HL-60 (cell line): ENCODE results near the gene RNF220.

Source experiments
- DNase-seq, 2 experiments: peaks; one replicate each; pipeline ENCODE4 v3.0.0-alpha.2; 2010 to 2020; ENCODE audit warnings: low read depth in 1 of 2, low spot score in 1 of 2
- H3K27ac ChIP-seq: fragments of 250-450 bp; sonication (Bioruptor Pico); replicated peaks from 2 replicates; pipeline ENCODE4 v1.5.1; 2020; ENCODE audit warnings: mild to moderate bottlenecking, moderate library complexity
- H3K27me3 ChIP-seq: fragments of 250-450 bp; sonication (Bioruptor Pico); 2 replicates; pipeline ENCODE4 v1.5.1; 2021; ENCODE audit warnings: mild to moderate bottlenecking, moderate library complexity; ENCODE audit not compliant: insufficient read depth, poor library complexity, severe bottlenecking
- H3K4me3 ChIP-seq: replicated peaks from 2 replicates; pipeline ENCODE4 v1.5.1; 2011; ENCODE audit warnings: mild to moderate bottlenecking, control low read depth, low read length; ENCODE audit not compliant: insufficient read depth
- GABPA ChIP-seq: IDR thresholded peaks from 2 replicates; pipeline ENCODE4 v1.6.1; 2012; ENCODE audit warnings: low read depth
- POLR2AphosphoS5 ChIP-seq: IDR thresholded peaks from 2 replicates; pipeline ENCODE4 v1.6.1; 2012; ENCODE audit warnings: low read depth
- SPI1 ChIP-seq: IDR thresholded peaks from 2 replicates; pipeline ENCODE4 v1.6.1; 2012; ENCODE audit warnings: low read depth, mild to moderate bottlenecking, borderline replicate concordance
- TF ChIP-seq, protein P1 (sequence below): IDR thresholded peaks from 2 replicates; pipeline ENCODE4 v1.6.1; 2012; ENCODE audit warnings: low read depth; ENCODE audit not compliant: insufficient replicate concordance
- TF ChIP-seq, protein P2 (sequence below): IDR thresholded peaks from one replicate; pipeline ENCODE4 v1.5.1; 2011; ENCODE audit warnings: low read length, control low read depth, inconsistent platforms; ENCODE audit not compliant: insufficient read depth

The RNF220 gene

DNA sequence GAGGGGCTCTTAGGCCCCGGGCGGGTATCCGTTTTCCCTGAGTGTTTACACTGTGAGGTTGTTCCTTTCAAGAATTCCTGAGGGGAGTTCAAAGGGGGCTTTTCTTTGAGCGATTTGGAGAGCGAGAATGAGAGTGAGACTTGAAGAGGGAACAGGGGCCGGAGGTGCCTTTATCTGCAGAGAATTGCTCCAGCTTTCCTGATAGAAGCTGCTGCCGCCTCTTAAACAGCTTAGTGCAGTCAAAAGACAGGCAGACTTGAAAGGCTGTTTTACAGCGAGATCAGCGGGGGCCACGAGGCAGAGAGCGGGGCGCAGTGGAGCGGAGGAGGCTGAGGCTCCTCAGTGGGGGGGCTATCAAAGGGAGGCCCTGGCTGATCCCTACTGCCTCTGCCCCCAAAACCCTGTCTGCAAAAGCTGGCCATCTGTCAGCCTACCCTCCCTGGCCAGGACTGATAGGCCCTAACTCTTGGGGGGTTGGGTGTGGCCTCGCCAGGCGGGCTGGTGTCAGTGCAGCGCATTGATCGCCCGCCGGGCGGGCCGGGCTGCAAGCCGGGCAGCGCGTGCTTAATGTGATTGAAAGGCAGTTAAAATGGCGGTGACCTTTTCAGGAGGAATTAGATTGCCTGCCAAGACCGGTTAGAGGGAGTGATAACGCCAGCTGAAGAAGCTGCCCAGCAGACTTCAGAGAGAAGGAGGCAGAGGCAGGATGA lies 232.8 kb downstream of the RNF220 start:
- TF ChIP-seq, protein P1, sequence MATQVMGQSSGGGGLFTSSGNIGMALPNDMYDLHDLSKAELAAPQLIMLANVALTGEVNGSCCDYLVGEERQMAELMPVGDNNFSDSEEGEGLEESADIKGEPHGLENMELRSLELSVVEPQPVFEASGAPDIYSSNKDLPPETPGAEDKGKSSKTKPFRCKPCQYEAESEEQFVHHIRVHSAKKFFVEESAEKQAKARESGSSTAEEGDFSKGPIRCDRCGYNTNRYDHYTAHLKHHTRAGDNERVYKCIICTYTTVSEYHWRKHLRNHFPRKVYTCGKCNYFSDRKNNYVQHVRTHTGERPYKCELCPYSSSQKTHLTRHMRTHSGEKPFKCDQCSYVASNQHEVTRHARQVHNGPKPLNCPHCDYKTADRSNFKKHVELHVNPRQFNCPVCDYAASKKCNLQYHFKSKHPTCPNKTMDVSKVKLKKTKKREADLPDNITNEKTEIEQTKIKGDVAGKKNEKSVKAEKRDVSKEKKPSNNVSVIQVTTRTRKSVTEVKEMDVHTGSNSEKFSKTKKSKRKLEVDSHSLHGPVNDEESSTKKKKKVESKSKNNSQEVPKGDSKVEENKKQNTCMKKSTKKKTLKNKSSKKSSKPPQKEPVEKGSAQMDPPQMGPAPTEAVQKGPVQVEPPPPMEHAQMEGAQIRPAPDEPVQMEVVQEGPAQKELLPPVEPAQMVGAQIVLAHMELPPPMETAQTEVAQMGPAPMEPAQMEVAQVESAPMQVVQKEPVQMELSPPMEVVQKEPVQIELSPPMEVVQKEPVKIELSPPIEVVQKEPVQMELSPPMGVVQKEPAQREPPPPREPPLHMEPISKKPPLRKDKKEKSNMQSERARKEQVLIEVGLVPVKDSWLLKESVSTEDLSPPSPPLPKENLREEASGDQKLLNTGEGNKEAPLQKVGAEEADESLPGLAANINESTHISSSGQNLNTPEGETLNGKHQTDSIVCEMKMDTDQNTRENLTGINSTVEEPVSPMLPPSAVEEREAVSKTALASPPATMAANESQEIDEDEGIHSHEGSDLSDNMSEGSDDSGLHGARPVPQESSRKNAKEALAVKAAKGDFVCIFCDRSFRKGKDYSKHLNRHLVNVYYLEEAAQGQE, result no peak
- TF ChIP-seq, protein P2, sequence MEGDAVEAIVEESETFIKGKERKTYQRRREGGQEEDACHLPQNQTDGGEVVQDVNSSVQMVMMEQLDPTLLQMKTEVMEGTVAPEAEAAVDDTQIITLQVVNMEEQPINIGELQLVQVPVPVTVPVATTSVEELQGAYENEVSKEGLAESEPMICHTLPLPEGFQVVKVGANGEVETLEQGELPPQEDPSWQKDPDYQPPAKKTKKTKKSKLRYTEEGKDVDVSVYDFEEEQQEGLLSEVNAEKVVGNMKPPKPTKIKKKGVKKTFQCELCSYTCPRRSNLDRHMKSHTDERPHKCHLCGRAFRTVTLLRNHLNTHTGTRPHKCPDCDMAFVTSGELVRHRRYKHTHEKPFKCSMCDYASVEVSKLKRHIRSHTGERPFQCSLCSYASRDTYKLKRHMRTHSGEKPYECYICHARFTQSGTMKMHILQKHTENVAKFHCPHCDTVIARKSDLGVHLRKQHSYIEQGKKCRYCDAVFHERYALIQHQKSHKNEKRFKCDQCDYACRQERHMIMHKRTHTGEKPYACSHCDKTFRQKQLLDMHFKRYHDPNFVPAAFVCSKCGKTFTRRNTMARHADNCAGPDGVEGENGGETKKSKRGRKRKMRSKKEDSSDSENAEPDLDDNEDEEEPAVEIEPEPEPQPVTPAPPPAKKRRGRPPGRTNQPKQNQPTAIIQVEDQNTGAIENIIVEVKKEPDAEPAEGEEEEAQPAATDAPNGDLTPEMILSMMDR, result no peak
- TF ChIP-seq SPI1 (no peak), GABPA (no peak), POLR2AphosphoS5 (no peak)
- Histone ChIP-seq H3K4me3 (no peak overlapping the region), H3K27ac (no peak overlapping the region), H3K27me3 (no peaks in the 10 kb centered on the region)
- no peak for DNase-seq

DNA sequence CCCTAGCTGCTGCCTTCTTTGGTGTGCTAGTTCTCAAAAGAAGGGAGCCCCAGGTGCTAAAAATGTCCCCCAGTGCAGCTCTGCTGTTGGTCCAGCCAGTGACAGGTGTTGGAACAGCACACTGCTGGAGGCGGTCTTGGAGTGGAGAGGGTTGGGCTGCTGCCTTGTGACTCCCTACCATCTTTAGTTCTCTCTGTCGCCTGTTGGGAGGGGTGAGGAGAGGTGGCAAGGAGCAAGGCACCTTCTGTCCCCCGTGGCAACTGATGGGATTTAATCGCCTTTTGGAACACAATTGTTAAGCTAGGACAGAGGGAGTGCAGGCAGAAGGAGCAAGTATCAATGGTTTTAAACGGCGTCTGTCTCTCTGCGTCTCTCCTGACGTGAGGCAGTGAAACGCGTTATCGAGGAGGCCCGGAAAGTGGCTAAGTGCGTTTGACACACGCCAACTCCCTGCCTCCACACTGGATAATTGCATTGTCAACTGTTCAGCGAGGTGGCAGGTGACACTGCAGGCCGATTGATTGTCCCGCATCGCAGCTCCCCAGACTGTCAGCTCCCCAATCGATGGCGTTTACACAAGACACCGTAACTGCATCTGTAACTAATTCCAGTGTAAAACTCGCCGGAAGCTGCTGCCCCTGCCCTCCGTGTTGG lies 235.3 kb downstream of the RNF220 start:
- H3K27ac ChIP-seq, result no peak overlapping the region
- TF ChIP-seq POLR2AphosphoS5 (no peak), GABPA (no peak), SPI1 (no peak)
- TF ChIP-seq, protein P1, result no peak
- TF ChIP-seq, protein P2, result no peak
- H3K27me3 ChIP-seq, result no peaks in the 10 kb centered on the region
- H3K4me3 ChIP-seq, result no peak overlapping the region
- no peak for DNase-seq

DNA sequence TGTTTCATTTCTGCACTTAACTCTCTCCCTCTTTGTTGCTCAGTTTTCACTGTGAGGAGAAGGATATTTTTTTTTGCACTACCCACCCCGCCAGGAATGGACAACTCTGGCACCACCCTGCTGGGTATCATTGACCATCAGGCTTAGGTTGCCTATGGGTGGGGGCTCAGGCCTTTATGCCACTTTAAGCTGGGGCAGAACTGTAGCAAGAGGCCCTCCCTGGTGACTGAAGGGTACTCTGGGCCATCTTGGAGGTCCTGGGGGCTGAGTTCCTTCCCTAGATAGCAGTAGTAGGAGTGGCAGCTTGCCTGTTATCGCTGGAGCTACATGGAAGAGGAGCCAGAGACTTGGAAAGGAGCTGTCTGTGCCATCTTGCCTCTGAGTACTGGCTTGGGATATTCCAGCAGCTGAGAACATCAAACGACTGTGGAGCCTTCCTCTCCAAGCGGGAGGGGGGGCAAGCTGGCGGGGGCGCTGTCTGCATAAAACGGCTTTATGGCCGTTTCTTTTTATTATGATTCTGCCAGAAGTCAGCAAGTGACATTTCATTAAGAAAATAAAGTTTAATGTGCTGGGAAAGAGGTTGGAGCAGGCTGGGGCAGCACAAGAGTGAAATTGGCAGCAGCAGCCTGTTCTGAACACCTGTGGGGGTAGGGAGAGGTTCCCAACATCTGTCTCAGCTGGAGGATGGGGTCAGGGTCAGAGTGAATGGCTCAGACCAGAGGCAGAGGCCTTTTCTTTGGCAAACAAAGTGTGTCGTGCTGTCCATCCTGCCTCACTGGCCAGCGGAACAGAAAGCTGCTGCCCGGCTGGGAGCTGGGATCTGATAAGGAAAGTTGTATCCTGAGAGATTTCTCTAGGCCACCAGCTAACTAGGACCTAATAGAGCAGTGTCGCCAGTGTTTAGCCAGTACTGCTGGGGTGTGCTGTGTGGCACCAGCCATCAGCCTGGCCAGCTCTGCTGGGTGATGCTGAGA lies 236.4 kb downstream of the RNF220 start:
- no peak overlapping the region for H3K27ac ChIP-seq
- TF ChIP-seq GABPA, result no peak
- TF ChIP-seq POLR2AphosphoS5, result no peak
- TF ChIP-seq, protein P2, result no peak
- TF ChIP-seq, protein P1, result no peak
- no peak for TF ChIP-seq SPI1
- no peak overlapping the region for H3K4me3 ChIP-seq
- DNase-seq, result no peak
- no peaks in the 10 kb centered on the region for H3K27me3 ChIP-seq
